ENCODE measurements around the gene CLSTN2.

Gene CLSTN2

GRCh38 chr3:139945942-139946341, 11.0 kb downstream of the CLSTN2 start:
- no peak for TF ChIP-seq CTCF (IDR thresholded peaks at IDR 0.05; ENCODE audit: unreplicated experiment in 3 of 3)
- peaks cover 32% of the 10 kb centered on the region for H3K27me3 Mint-ChIP-seq (ENCODE audit: low read depth)
- no peak overlapping the region for H3K27ac Mint-ChIP-seq
- H3K4me1 Mint-ChIP-seq: no peaks in the 10 kb centered on the region
- no peaks in the 10 kb centered on the region for H3K36me3 Mint-ChIP-seq (ENCODE audit: low read depth)
- no peaks in the 10 kb centered on the region for H3K9me3 Mint-ChIP-seq
- H3K4me3 Mint-ChIP-seq: no peak overlapping the region

- H3K36me3 Mint-ChIP-seq (ENCODE audit: low read depth): no peaks in the 10 kb centered on the region
- no peak overlapping the region for H3K27ac Mint-ChIP-seq
- no peaks in the 10 kb centered on the region for H3K9me3 Mint-ChIP-seq
- TF ChIP-seq CTCF (IDR thresholded peaks at IDR 0.05; ENCODE audit: unreplicated experiment in 3 of 3): no peak
- peaks cover 26% of the 10 kb centered on the region for H3K27me3 Mint-ChIP-seq (ENCODE audit: low read depth)
- H3K4me1 Mint-ChIP-seq: no peaks in the 10 kb centered on the region
- H3K4me3 Mint-ChIP-seq: no peak overlapping the region
These were observed 13.5 kb downstream of the CLSTN2 start for GRCh38 chr3:139948467-139948866.

GRCh38 chr3:139948898-139949297, 13.9 kb downstream of the CLSTN2 start:
- TF ChIP-seq CTCF (IDR thresholded peaks at IDR 0.05; ENCODE audit: unreplicated experiment in 3 of 3): no peak
- Mint-ChIP-seq H3K36me3 (ENCODE audit: low read depth) (no peaks in the 10 kb centered on the region), H3K27ac (no peak overlapping the region), H3K4me3 (no peak overlapping the region), H3K27me3 (ENCODE audit: low read depth) (peaks cover 24% of the 10 kb centered on the region), H3K9me3 (no peaks in the 10 kb centered on the region), H3K4me1 (no peaks in the 10 kb centered on the region)

- H3K9me3 Mint-ChIP-seq: no peaks in the 10 kb centered on the region
- no peak overlapping the region for H3K27ac Mint-ChIP-seq
These were observed 18.3 kb downstream of the CLSTN2 start for GRCh38 chr3:139953131-139953910.

GRCh38 chr3:139954146-139954860, 19.3 kb downstream of the CLSTN2 start:
- H3K27ac Mint-ChIP-seq: no peak overlapping the region
- no peak overlapping the region for H3K4me3 Mint-ChIP-seq
- TF ChIP-seq CTCF (IDR thresholded peaks at IDR 0.05; ENCODE audit: unreplicated experiment in 3 of 3): no peak
- no peaks in the 10 kb centered on the region for H3K4me1 Mint-ChIP-seq
- no peaks in the 10 kb centered on the region for H3K36me3 Mint-ChIP-seq (ENCODE audit: low read depth)
- H3K27me3 Mint-ChIP-seq (ENCODE audit: low read depth): peaks cover 36% of the 10 kb centered on the region
- no peaks in the 10 kb centered on the region for H3K9me3 Mint-ChIP-seq

More at GRCh38 chr3:139953131-139953910, 18.3 kb downstream of the CLSTN2 start:
- H3K27me3 Mint-ChIP-seq (ENCODE audit: low read depth): peaks cover 28% of the 10 kb centered on the region
- TF ChIP-seq CTCF (IDR thresholded peaks at IDR 0.05; ENCODE audit: unreplicated experiment in 3 of 3): no peak
- no peak overlapping the region for H3K4me3 Mint-ChIP-seq
- H3K36me3 Mint-ChIP-seq (ENCODE audit: low read depth): no peaks in the 10 kb centered on the region
- no peaks in the 10 kb centered on the region for H3K4me1 Mint-ChIP-seq
